ENCODE results near the gene RBBP7.

The RBBP7 gene

GRCh38 chrX:16852617-16853179 lies 17.5 kb downstream of the RBBP7 start:
- Histone ChIP-seq H3K9me3 (ENCODE audit: insufficient read depth, low read length) (no peaks in the 10 kb centered on the region), H2AFZ (ENCODE audit: low read depth, low read length, severe bottlenecking) (no peak overlapping the region), H3K4me2 (ENCODE audit: low read depth, low read length, poor library complexity, severe bottlenecking) (no peak overlapping the region), H3K36me3 (ENCODE audit: low read length) (peaks cover 12% of the 10 kb centered on the region), H4K20me1 (ENCODE audit: low read depth, low read length) (no peaks in the 10 kb centered on the region), H3K4me3 (ENCODE audit: insufficient read depth, low read length, poor library complexity, severe bottlenecking) (no peak overlapping the region), H3F3A (ENCODE audit: insufficient read depth) (no peaks in the 10 kb centered on the region), H3K27ac (ENCODE audit: low read depth, low read length) (no peak overlapping the region), H3K27me3 (ENCODE audit: low read length) (no peaks in the 10 kb centered on the region), H3K9me2 (replicated peaks; ENCODE audit: insufficient read depth, low read length) (no peaks in the 10 kb centered on the region), H3K79me2 (ENCODE audit: insufficient read depth, low read length) (peaks cover 29% of the 10 kb centered on the region), H3K9ac (ENCODE audit: low read length) (no peak overlapping the region)
- no peak for TF ChIP-seq EZH2phosphoT487 (conservative IDR thresholded peaks at IDR 0.05; ENCODE audit: low read length)
- TF ChIP-seq, protein P1, sequence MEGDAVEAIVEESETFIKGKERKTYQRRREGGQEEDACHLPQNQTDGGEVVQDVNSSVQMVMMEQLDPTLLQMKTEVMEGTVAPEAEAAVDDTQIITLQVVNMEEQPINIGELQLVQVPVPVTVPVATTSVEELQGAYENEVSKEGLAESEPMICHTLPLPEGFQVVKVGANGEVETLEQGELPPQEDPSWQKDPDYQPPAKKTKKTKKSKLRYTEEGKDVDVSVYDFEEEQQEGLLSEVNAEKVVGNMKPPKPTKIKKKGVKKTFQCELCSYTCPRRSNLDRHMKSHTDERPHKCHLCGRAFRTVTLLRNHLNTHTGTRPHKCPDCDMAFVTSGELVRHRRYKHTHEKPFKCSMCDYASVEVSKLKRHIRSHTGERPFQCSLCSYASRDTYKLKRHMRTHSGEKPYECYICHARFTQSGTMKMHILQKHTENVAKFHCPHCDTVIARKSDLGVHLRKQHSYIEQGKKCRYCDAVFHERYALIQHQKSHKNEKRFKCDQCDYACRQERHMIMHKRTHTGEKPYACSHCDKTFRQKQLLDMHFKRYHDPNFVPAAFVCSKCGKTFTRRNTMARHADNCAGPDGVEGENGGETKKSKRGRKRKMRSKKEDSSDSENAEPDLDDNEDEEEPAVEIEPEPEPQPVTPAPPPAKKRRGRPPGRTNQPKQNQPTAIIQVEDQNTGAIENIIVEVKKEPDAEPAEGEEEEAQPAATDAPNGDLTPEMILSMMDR (IDR thresholded peaks at IDR 0.05; ENCODE audit: insufficient read depth, low read length, poor library complexity, severe bottlenecking): no peak

- no peak overlapping the region for H3K27ac ChIP-seq (ENCODE audit: low read depth, low read length)
- no peak overlapping the region for H3K4me2 ChIP-seq (ENCODE audit: low read depth, low read length, poor library complexity, severe bottlenecking)
- no peaks in the 10 kb centered on the region for H3K27me3 ChIP-seq (ENCODE audit: low read length)
- peaks cover 7% of the 10 kb centered on the region for H3K36me3 ChIP-seq (ENCODE audit: low read length)
- H3F3A ChIP-seq (ENCODE audit: insufficient read depth): no peaks in the 10 kb centered on the region
- peaks cover 20% of the 10 kb centered on the region for H3K79me2 ChIP-seq (ENCODE audit: insufficient read depth, low read length)
- H2AFZ ChIP-seq (ENCODE audit: low read depth, low read length, severe bottlenecking): no peak overlapping the region
- no peak overlapping the region for H3K9ac ChIP-seq (ENCODE audit: low read length)
- TF ChIP-seq EZH2phosphoT487 (conservative IDR thresholded peaks at IDR 0.05; ENCODE audit: low read length): no peak
- TF ChIP-seq, protein P1 (IDR thresholded peaks at IDR 0.05; ENCODE audit: insufficient read depth, low read length, poor library complexity, severe bottlenecking): no peak
- no peaks in the 10 kb centered on the region for H3K9me2 ChIP-seq (replicated peaks; ENCODE audit: insufficient read depth, low read length)
- no peak overlapping the region for H3K4me3 ChIP-seq (ENCODE audit: insufficient read depth, low read length, poor library complexity, severe bottlenecking)
- H4K20me1 ChIP-seq (ENCODE audit: low read depth, low read length): no peaks in the 10 kb centered on the region
- no peaks in the 10 kb centered on the region for H3K9me3 ChIP-seq (ENCODE audit: insufficient read depth, low read length)
Observed at GRCh38 chrX:16851827-16852226, 18.3 kb downstream of the RBBP7 start.

GRCh38 chrX:16851421-16851820 lies 18.7 kb downstream of the RBBP7 start:
- Histone ChIP-seq H4K20me1 (ENCODE audit: low read depth, low read length) (no peaks in the 10 kb centered on the region), H3K27me3 (ENCODE audit: low read length) (no peaks in the 10 kb centered on the region), H3F3A (ENCODE audit: insufficient read depth) (no peaks in the 10 kb centered on the region), H3K4me2 (ENCODE audit: low read depth, low read length, poor library complexity, severe bottlenecking) (no peak overlapping the region), H2AFZ (ENCODE audit: low read depth, low read length, severe bottlenecking) (no peak overlapping the region), H3K9ac (ENCODE audit: low read length) (no peak overlapping the region), H3K9me3 (ENCODE audit: insufficient read depth, low read length) (no peaks in the 10 kb centered on the region), H3K9me2 (replicated peaks; ENCODE audit: insufficient read depth, low read length) (no peaks in the 10 kb centered on the region), H3K36me3 (ENCODE audit: low read length) (peaks cover 6% of the 10 kb centered on the region), H3K27ac (ENCODE audit: low read depth, low read length) (no peak overlapping the region), H3K4me3 (ENCODE audit: insufficient read depth, low read length, poor library complexity, severe bottlenecking) (no peak overlapping the region), H3K79me2 (ENCODE audit: insufficient read depth, low read length) (peaks cover 16% of the 10 kb centered on the region)
- TF ChIP-seq, protein P1 (IDR thresholded peaks at IDR 0.05; ENCODE audit: insufficient read depth, low read length, poor library complexity, severe bottlenecking): no peak
- no peak for TF ChIP-seq EZH2phosphoT487 (conservative IDR thresholded peaks at IDR 0.05; ENCODE audit: low read length)

All from SU-DHL-6 (cell line).